Activated CD8-positive, alpha-beta T cell treated with anti-CD3 and anti-CD28 coated beads for 36 hours (primary cell): ENCODE results near the gene TSR3. TPM values are rescaled to one million over a fixed set of nuclear protein-coding genes. Genes with fewer than 3 reads are reported as not detected.

Experiments used
- ATAC-seq: fragments of 200-7000 bp; cut with Tn5 transposase; one replicate; pipeline ENCODE4 v1.10.0; 2021; ENCODE audit warnings: mild to moderate bottlenecking, moderate library complexity
- CTCF ChIA-PET: fragments of 350-600 bp; sonication (Branson Sonifier 250); formaldehyde crosslinking; loops from one replicate; lab custom pipeline; 2021; ENCODE audit warnings: antibody characterized with exemption; lab: Charles Lee
- POLR2A ChIA-PET: fragments of 350-600 bp; sonication (Branson Sonifier 250); formaldehyde crosslinking; loops from one replicate; lab custom pipeline; 2021; ENCODE audit warnings: antibody characterized with exemption; lab: Charles Lee
- DNase-seq: peaks from one replicate; pipeline ENCODE4 v3.0.0-alpha.2; 2020
- H3K27ac Mint-ChIP-seq: one replicate; pipeline ENCODE4 v1.8.0; 2021; ENCODE audit warnings: mild to moderate bottlenecking, mixed read lengths
- H3K27me3 Mint-ChIP-seq: one replicate; pipeline ENCODE4 v1.8.0; 2021; ENCODE audit warnings: mixed read lengths
- H3K36me3 Mint-ChIP-seq: one replicate; pipeline ENCODE4 v1.8.0; 2021; ENCODE audit warnings: low read depth, mixed read lengths
- H3K4me1 Mint-ChIP-seq: one replicate; pipeline ENCODE4 v1.8.0; 2021; ENCODE audit warnings: low read depth, mixed read lengths
- H3K4me3 Mint-ChIP-seq: one replicate; pipeline ENCODE4 v1.8.0; 2021; ENCODE audit warnings: mild to moderate bottlenecking, moderate library complexity, mixed read lengths
- H3K9me3 Mint-ChIP-seq: one replicate; pipeline ENCODE4 v1.8.0; 2021; ENCODE audit warnings: mixed read lengths
- intact Hi-C: fragments of 100-400 bp; cut with micrococcal nuclease; formaldehyde crosslinking; loops from one replicate; pipeline ENCODE4 v1.10.0; 2022
- total RNA-seq, 2 experiments: library from RNA; stranded (reverse); gene quantifications; one replicate each; pipeline ENCODE4 v1.2.3, GENCODE V29; 2021
- TF ChIP-seq, protein P1 (sequence below): fragments of 200-600 bp; IDR thresholded peaks from one replicate; pipeline ENCODE4 v1.8.0; 2022; ENCODE audit warnings: antibody characterized with exemption, mild to moderate bottlenecking

The TSR3 gene
- total RNA-seq, 2 experiments from 2014 or later: 54.7 to 57.4 TPM

DNA sequence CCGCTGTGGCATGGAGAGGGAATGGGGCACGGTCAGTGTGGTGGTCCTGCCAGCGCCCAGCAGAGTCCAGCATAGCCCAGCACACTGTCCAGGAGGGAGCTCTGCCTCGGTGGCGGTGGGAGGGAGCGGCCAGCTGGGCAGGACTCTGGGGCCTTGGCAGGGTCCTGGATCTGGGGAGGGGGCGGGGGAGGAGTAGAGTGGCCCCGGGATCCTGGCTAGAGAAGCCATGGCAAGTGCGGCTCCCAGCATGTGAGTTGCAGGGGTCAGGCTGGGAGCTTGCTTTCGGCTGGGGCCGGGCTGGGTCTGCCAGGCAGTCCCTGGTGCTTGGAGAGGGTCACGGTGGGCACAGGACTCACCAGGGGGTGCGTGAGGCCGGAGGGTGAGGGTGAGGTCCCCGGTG, 3.9 kb upstream of the TSR3 start:
- TF ChIP-seq, protein P1, sequence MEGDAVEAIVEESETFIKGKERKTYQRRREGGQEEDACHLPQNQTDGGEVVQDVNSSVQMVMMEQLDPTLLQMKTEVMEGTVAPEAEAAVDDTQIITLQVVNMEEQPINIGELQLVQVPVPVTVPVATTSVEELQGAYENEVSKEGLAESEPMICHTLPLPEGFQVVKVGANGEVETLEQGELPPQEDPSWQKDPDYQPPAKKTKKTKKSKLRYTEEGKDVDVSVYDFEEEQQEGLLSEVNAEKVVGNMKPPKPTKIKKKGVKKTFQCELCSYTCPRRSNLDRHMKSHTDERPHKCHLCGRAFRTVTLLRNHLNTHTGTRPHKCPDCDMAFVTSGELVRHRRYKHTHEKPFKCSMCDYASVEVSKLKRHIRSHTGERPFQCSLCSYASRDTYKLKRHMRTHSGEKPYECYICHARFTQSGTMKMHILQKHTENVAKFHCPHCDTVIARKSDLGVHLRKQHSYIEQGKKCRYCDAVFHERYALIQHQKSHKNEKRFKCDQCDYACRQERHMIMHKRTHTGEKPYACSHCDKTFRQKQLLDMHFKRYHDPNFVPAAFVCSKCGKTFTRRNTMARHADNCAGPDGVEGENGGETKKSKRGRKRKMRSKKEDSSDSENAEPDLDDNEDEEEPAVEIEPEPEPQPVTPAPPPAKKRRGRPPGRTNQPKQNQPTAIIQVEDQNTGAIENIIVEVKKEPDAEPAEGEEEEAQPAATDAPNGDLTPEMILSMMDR: no peak
- H3K36me3 Mint-ChIP-seq: peaks cover 13% of the 10 kb centered on the region
- H3K27ac Mint-ChIP-seq: no peak overlapping the region
- no peaks in the 10 kb centered on the region for H3K9me3 Mint-ChIP-seq
- ChIA-PET CTCF (interaction anchor here (1.0 to 1.5 kb wide), 2 partner anchors 8 to 16 kb away, joined by 3 read pairs; no protein-coding TSS in a partner anchor), POLR2A (interaction anchor here (1.0 kb wide), 1 partner anchor 23 kb away, joined by 4 read pairs; no protein-coding TSS in a partner anchor)
- intact Hi-C loops: no loop called here
- no peak overlapping the region for H3K4me3 Mint-ChIP-seq
- peaks cover 28% of the 10 kb centered on the region for H3K4me1 Mint-ChIP-seq
- ATAC-seq: no peak
- no peaks in the 10 kb centered on the region for H3K27me3 Mint-ChIP-seq
- no peak for DNase-seq

DNA sequence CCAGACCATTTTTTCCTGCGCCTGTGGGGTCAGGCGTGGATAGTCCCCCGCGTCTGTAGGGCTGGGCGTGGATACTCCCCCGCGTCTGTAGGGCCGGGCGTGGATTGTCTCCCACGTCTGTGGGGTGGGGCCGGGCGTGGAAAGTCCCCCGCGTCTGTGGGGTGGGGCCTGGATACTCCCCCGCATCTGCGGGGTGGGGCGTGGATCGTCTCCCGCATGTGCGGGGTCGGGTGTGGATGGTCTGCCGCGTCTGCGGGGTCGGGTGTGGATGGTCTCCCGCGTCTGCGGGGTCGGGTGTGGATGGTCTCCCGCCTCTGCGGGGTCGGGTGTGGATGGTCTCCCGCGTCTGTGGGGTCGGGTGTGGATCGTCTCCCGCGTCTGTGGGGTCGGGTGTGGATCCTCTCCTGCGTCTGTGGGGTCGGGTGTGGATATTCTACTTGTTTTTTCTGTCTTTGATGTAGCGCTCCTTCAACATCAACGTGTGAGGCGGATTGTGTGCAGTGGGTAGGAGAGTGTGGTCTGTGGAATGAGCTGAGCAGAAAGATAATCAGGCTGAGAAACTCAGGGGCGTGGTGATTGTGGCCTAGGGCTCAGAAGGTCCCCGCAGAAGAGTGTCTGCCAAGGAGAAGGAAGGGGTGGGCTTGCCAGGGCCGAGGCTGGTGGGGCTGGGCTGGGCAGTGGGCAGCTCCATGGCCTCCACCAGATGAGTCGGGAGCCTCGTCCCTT, 3.3 kb upstream of the TSR3 start:
- ChIA-PET POLR2A (interaction anchor here (1.0 kb wide), 1 partner anchor 23 kb away, joined by 4 read pairs; no protein-coding TSS in a partner anchor), CTCF (interaction anchor here (1.0 to 1.5 kb wide), 2 partner anchors 8 to 16 kb away, joined by 3 read pairs; no protein-coding TSS in a partner anchor)
- Mint-ChIP-seq H3K4me3 (peak overlapping the region; percentile 11), H3K27me3 (no peaks in the 10 kb centered on the region), H3K36me3 (peaks cover 11% of the 10 kb centered on the region), H3K27ac (no peak overlapping the region), H3K4me1 (peaks cover 34% of the 10 kb centered on the region), H3K9me3 (no peaks in the 10 kb centered on the region)
- TF ChIP-seq, protein P1: no peak
- ATAC-seq: no peak
- no peak for DNase-seq
- intact Hi-C loops: no loop called here

DNA sequence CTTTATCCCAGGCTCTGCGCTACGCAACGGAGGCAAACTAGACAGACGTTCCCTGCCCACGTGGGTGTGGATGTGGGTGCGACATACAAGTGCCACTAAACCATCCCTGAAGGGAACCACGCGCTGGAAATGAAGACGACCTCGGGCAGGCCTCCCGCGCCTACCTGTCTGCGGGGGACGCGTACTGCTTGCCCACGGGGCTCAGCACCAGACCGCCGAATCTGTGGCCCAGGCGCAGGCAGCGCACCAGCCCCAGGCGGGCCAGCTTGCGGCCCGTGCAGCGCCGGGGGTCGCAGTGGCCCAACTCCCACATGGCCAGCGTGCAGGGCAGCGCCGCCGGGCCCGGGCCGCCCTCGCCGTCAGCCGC, 480 bp downstream of the TSR3 start:
- Mint-ChIP-seq H3K27me3 (no peaks in the 10 kb centered on the region), H3K4me1 (peaks cover 29% of the 10 kb centered on the region), H3K36me3 (peaks cover 8% of the 10 kb centered on the region), H3K9me3 (no peaks in the 10 kb centered on the region), H3K4me3 (peak overlapping the region; percentile 77), H3K27ac (peak overlapping the region; percentile 78)
- POLR2A ChIA-PET: interaction anchor here (0.6 to 1.0 kb wide), 2 partner anchors 130 to 579 kb away, joined by 3 read pairs; no protein-coding TSS in a partner anchor
- peak; percentile 54 for DNase-seq
- ATAC-seq: peak; percentile 18
- TF ChIP-seq, protein P1: no peak
- intact Hi-C loops: no loop called here
- CTCF ChIA-PET: interaction anchor here (1.5 kb wide), 1 partner anchor 12 kb away, joined by 4 read pairs; no protein-coding TSS in a partner anchor

DNA sequence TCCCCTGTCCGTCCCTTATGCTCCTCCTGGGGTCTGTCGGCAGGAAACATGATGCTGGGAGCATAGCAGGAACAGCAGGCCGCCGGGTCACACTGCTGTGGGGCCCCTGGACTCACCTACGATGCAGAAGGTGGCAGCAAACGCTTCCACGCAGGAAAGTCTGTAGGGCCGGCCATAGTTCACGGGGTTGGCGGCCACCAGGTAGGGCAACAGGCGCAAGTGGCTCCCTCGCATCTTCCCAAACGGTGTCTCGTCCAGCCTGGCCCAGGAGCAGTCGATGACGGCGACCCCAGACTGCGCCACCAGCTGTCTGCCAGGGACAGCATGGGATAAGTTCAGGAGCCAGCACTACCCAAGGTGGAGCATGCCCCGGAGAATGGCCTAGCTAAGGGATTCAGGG, 987 bp downstream of the TSR3 start:
- ChIA-PET POLR2A (interaction anchor here (0.6 to 1.2 kb wide), 3 partner anchors 70 to 579 kb away, joined by 3 to 4 read pairs (median 3); partner anchors contain the start of gene UQCC4), CTCF (interaction anchor here (1.5 kb wide), 1 partner anchor 13 kb away, joined by 4 read pairs; no protein-coding TSS in a partner anchor)
- peak overlapping the region; percentile 77 for H3K4me3 Mint-ChIP-seq
- ATAC-seq (no peak), DNase-seq (no peak)
- H3K9me3 Mint-ChIP-seq: no peaks in the 10 kb centered on the region
- TF ChIP-seq, protein P1: no peak
- H3K27ac Mint-ChIP-seq: peak overlapping the region; percentile 34
- H3K4me1 Mint-ChIP-seq: peaks cover 29% of the 10 kb centered on the region
- no peaks in the 10 kb centered on the region for H3K27me3 Mint-ChIP-seq
- peaks cover 8% of the 10 kb centered on the region for H3K36me3 Mint-ChIP-seq
- intact Hi-C loops: no loop called here

DNA sequence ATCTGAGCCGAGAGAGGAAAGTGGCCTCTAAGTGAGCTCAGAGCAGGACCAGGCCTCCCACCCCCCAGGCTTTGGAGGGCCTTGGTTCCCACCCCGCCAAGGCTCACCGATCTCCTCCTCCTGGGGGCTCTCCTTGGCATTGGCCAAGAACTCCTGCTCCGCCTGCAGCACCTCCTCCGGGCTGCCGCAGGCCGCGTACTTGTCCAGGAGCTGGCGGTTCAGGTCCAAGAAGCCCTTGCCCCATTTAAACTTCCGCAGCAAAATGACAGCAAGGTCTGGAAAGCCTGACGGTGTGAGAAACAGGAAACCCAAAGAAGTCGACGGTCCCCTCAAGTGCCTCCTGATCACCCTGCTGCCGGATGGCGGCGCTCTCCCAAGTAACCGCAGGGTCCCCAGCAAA, 1.7 kb downstream of the TSR3 start:
- Mint-ChIP-seq H3K27me3 (no peaks in the 10 kb centered on the region), H3K27ac (no peak overlapping the region), H3K4me1 (peaks cover 24% of the 10 kb centered on the region), H3K4me3 (peak overlapping the region; percentile 77), H3K36me3 (peaks cover 8% of the 10 kb centered on the region), H3K9me3 (no peaks in the 10 kb centered on the region)
- ATAC-seq (no peak), DNase-seq (no peak)
- TF ChIP-seq, protein P1: no peak
- ChIA-PET POLR2A (interaction anchor here (1.2 to 1.6 kb wide), 2 partner anchors 41 to 71 kb away, joined by 3 to 4 read pairs; partner anchors contain the start of genes UBE2I and UQCC4), CTCF (no interaction called here)
- intact Hi-C loops: no loop called here
